Measurements from ENCODE around the gene GPAT3. TPM values are rescaled to one million over a fixed set of nuclear protein-coding genes. Genes with fewer than 3 reads are reported as not detected.
A peak's percentile ranks its signal among the peaks of the same experiment; 100 is the strongest.

The GPAT3 gene
- total RNA-seq, 6 donors from 2014 or later: 3.2 to 9.9 (median 8.4) TPM; not detected in 1

DNA sequence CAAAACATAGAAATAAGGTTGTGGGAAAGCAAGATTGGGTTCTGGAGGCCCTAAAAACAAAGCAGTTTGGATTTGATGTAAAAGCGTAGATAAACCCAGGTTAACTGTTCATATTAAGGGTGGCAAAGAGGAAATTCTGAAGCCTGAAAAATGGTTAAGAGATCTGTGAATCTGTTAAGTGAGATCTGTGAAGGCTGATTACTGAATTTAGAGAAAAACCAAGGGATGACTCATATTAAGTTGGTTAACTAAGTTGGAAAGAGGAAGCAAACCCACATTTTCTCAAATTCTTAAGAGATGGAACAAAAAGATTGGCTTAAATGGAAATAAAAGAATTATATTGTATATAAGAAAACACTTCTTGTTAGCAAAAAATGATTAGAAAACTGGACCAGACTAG is 22.8 kb downstream of the GPAT3 start:
- Histone ChIP-seq H3K4me3 (no peak overlapping the region), H3K27me3 (no peaks in the 10 kb centered on the region), H3K4me1 (peaks cover 0 to 16% (median 6%) of the 10 kb centered on the region in 4 donors), H3K9me3 (no peaks in the 10 kb centered on the region), H3K36me3 (no peaks in the 10 kb centered on the region), H3K27ac (no peak overlapping the region)
- ATAC-seq (ENCODE audit: low FRiP score in 2 of 2) (no peak), DNase-seq (no peak)
- TF ChIP-seq POLR2A (IDR thresholded peaks at IDR 0.05): no peak
- TF ChIP-seq EP300 (IDR thresholded peaks at IDR 0.05): no peak
- TF ChIP-seq, protein P1, sequence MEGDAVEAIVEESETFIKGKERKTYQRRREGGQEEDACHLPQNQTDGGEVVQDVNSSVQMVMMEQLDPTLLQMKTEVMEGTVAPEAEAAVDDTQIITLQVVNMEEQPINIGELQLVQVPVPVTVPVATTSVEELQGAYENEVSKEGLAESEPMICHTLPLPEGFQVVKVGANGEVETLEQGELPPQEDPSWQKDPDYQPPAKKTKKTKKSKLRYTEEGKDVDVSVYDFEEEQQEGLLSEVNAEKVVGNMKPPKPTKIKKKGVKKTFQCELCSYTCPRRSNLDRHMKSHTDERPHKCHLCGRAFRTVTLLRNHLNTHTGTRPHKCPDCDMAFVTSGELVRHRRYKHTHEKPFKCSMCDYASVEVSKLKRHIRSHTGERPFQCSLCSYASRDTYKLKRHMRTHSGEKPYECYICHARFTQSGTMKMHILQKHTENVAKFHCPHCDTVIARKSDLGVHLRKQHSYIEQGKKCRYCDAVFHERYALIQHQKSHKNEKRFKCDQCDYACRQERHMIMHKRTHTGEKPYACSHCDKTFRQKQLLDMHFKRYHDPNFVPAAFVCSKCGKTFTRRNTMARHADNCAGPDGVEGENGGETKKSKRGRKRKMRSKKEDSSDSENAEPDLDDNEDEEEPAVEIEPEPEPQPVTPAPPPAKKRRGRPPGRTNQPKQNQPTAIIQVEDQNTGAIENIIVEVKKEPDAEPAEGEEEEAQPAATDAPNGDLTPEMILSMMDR (IDR thresholded peaks at IDR 0.05): no peak
- no peak for TF ChIP-seq POLR2AphosphoS5 (IDR thresholded peaks at IDR 0.05)
- 0 to 39% methylated on average over 1 of the region's 1 CpG for WGBS, 2 donors

DNA sequence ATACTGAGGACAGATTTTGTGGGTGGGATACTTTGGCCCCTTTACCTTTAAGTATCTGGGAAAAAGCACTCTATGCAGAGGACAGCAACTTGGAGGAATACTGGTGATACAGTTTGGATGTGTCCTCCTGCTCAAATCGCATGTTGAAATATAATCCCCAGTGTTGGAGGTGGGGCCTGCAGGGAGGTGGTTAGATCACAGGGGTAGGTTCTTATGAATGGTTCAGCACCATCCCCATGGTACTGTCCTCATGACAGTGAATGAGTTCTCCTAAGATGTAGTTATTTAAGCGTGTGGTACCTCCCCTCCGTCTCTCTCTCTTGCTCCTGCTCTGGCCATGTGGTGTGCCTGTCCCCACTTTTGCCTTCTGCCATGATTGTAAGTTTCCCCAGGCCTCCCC is 24.6 kb downstream of the GPAT3 start:
- Histone ChIP-seq H3K36me3 (no peaks in the 10 kb centered on the region), H3K27me3 (no peaks in the 10 kb centered on the region), H3K4me1 (peaks cover 0 to 16% (median 6%) of the 10 kb centered on the region in 4 donors), H3K27ac (no peak overlapping the region), H3K4me3 (no peak overlapping the region), H3K9me3 (no peaks in the 10 kb centered on the region)
- WGBS, 2 donors: 86% methylated on average over 3 of the region's 3 CpGs
- TF ChIP-seq POLR2AphosphoS5 (IDR thresholded peaks at IDR 0.05) (no peak), POLR2A (IDR thresholded peaks at IDR 0.05) (no peak), EP300 (IDR thresholded peaks at IDR 0.05) (no peak)
- TF ChIP-seq, protein P1 (IDR thresholded peaks at IDR 0.05): no peak
- DNase-seq (no peak), ATAC-seq (ENCODE audit: low FRiP score in 2 of 2) (no peak)

DNA sequence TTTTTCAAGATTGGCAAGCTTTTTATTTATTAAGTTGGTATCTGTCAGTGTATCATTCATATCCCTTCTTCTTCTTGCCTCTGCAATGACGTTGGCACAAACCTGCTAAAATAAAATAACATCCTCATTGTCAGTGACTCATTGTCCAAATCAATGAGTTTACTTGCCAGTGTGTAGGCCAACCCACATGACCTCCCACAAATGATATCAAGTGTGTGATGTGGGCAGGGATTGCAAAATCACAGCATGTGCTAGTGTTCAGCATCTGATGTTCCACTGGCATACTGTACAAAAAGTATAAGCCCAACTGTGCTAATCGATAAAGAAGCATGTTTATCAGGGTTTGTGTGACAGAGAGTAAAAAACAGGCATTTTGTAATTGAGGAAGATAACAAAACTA is 25.5 kb downstream of the GPAT3 start:
- H3K4me3 ChIP-seq: no peak overlapping the region
- WGBS, 2 donors: 43 to 45% methylated on average over 2 of the region's 2 CpGs
- DNase-seq (peak in 1 of 2 donors; percentile 76), ATAC-seq (ENCODE audit: low FRiP score in 2 of 2) (peak in 1 of 2 donors; percentile 46)
- H3K4me1 ChIP-seq: peaks cover 0 to 14% (median 6%) of the 10 kb centered on the region in 4 donors
- no peaks in the 10 kb centered on the region for H3K27me3 ChIP-seq
- H3K36me3 ChIP-seq: no peaks in the 10 kb centered on the region
- no peaks in the 10 kb centered on the region for H3K9me3 ChIP-seq
- TF ChIP-seq POLR2AphosphoS5 (IDR thresholded peaks at IDR 0.05): peak in 1 of 2 donors; percentile 48
- TF ChIP-seq POLR2A (IDR thresholded peaks at IDR 0.05): no peak
- TF ChIP-seq, protein P1 (IDR thresholded peaks at IDR 0.05): no peak
- peak in 1 of 4 donors; percentile 75 for TF ChIP-seq EP300 (IDR thresholded peaks at IDR 0.05)
- no peak overlapping the region for H3K27ac ChIP-seq

DNA sequence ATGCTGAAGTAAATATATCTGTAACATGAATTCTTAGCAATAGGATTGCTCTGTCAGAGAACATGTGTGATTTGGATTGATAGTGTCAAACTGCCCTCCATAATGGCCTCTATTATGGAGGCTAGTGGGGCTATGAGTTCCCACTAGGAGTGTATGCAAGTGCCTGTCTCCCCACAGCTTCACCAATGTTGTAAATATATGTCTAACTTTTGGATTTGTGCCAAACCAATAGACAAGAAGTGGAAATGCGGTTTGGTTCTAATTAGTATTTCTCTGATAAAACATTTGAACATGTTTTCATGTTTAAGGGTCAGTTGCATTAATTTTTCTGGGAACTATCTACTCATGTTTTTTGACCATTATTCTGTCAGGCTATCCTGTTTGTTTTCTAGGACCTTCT is 28.1 kb downstream of the GPAT3 start:
- no peak for DNase-seq
- Histone ChIP-seq H3K4me3 (no peak overlapping the region), H3K4me1 (peaks cover 0 to 8% (median 5%) of the 10 kb centered on the region in 4 donors), H3K27me3 (no peaks in the 10 kb centered on the region), H3K9me3 (no peaks in the 10 kb centered on the region), H3K36me3 (no peaks in the 10 kb centered on the region), H3K27ac (no peak overlapping the region)
- ATAC-seq (ENCODE audit: low FRiP score in 2 of 2): no peak
- TF ChIP-seq, protein P1 (IDR thresholded peaks at IDR 0.05): no peak
- TF ChIP-seq POLR2A (IDR thresholded peaks at IDR 0.05): no peak
- TF ChIP-seq POLR2AphosphoS5 (IDR thresholded peaks at IDR 0.05): no peak
- TF ChIP-seq EP300 (IDR thresholded peaks at IDR 0.05): no peak
- WGBS, 2 donors: 63 to 68% methylated on average over 1 of the region's 1 CpG

DNA sequence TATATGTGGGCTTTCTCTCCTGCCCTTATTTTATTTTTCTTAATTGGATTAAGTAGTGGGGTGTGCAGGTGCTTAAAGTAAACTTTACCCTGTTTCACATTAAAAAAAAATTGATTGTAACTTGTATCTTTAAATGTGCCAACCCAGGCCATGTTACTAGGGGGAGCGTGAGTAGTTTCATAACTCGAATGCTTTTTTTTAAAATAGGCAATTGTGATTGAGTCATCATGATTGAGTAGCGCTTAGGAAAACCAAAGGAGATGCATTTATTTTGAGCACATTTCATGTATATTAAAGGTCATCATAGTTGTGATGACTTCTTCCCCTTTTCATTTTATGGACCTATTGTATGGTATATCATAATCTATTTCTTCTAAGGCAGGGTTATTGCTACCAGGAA is 32.2 kb downstream of the GPAT3 start:
- H3K9me3 ChIP-seq: no peaks in the 10 kb centered on the region
- no peaks in the 10 kb centered on the region for H3K36me3 ChIP-seq
- ATAC-seq (ENCODE audit: low FRiP score in 2 of 2) (no peak), DNase-seq (no peak)
- no peaks in the 10 kb centered on the region for H3K27me3 ChIP-seq
- no peak overlapping the region for H3K4me3 ChIP-seq
- TF ChIP-seq POLR2AphosphoS5 (IDR thresholded peaks at IDR 0.05): no peak
- no peak for TF ChIP-seq POLR2A (IDR thresholded peaks at IDR 0.05)
- TF ChIP-seq, protein P1 (IDR thresholded peaks at IDR 0.05): no peak
- no peak for TF ChIP-seq EP300 (IDR thresholded peaks at IDR 0.05)
- no peak overlapping the region for H3K27ac ChIP-seq
- no peaks in the 10 kb centered on the region for H3K4me1 ChIP-seq
- 67 to 71% methylated on average over 3 of the region's 3 CpGs for WGBS, 2 donors

All from upper lobe of left lung (tissue), 6 donors.